ENCODE results near the gene GSTK1. TPM values are rescaled to one million over a fixed set of nuclear protein-coding genes. Genes with fewer than 3 reads are reported as not detected.
A peak's percentile ranks its signal among the peaks of the same experiment; 100 is the strongest.
"Not testable (repeated sequence)": the region's sequence is repeated elsewhere in the genome, so short reads cannot be mapped to it uniquely, and the experiment has no call there.

Gene GSTK1
- total RNA-seq, 1 experiment from 2014 or later, result 239 TPM

DNA sequence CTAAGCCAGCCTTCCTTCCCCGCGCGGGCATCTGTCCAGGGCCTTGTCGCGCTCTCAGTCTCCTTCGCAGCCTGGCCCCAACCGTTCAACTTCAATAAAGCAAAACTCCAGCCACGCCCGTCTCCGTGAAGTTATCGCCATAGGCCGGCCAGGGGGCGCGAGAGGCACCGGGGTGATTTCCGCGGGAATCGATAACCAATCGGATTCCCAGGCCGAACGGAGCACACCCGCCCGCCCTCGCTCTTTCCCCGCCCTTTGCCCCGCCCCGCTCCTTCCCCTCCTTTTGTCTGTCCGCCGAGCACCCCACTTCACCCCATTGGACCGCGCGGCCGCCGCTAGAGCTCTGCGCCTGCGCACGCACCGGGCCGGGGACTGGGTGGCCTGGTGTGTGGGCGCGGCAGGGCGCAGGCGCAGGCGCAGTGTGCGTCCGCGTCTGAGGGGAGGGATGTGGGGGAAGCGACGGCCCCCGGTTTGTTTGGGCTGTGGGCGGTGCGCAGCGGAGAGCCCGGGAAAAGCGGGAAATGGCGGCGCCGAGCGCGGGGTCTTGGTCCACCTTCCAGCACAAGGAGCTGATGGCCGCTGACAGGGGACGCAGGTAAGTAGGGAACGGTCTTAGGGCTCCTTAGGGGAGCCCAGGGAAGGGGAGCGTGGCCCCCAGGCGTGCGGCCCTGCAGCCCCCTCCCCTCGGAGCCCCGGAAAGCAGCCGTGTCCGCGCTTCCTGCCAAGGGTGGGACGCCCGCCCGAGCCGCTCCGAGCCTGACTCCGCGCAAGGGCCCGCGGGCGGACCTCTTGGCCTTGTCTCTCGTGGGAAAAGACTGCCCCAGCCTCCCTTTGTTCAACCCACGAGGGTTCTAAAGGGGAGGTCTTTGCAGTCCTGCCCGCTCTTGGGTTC is 24.9 kb downstream of the GSTK1 start, which contains the start of gene CASP2:
TSS of gene CASP2 (plus strand) at position 417 of the 892 bp plus-strand sequence. CDS start at position 522, 105 bp downstream.
- Histone ChIP-seq H3K4me2 (peak within 1 kb of the TSS; percentile 91), H3K4me3 (peak within 1 kb of the TSS; percentile 77), H3K27me3 (ENCODE audit: insufficient read depth, low read depth) (no peaks in the 10 kb centered on the region), H3K9me3 (ENCODE audit: insufficient read depth, low read depth) (no peaks in the 10 kb centered on the region; the same call in 1 of the 2 replicates), H3K9me2 (ENCODE audit: insufficient read depth) (no peaks in the 10 kb centered on the region), H3K36me3 (ENCODE audit: low read depth) (peaks cover 45% of the 10 kb centered on the region), H3K79me2 (ENCODE audit: low read depth) (peaks cover 65% of the 10 kb centered on the region), H3K4me1 (replicated peaks; ENCODE audit: insufficient read depth) (peaks cover 60% of the 10 kb centered on the region), H2AFZ (peak within 1 kb of the TSS; percentile 71), H3K27ac (peak within 1 kb of the TSS; percentile 55), H4K20me1 (ENCODE audit: insufficient read depth) (no peaks in the 10 kb centered on the region), H3F3A (ENCODE audit: insufficient read depth, low read depth) (peaks cover 38% of the 10 kb centered on the region)
- peak; percentile 90 to 98 for DNase-seq
- ChIA-PET CTCF (interaction anchor here (0.6 to 1.2 kb wide), 8 partner anchors 11 to 848 kb away, joined by 3 to 10 read pairs (median 5); partner anchors contain the start of gene GSTK1), POLR2A (ENCODE audit: unreplicated experiment) (interaction anchor here (0.6 to 1.1 kb wide), 5 partner anchors 33 to 185 kb away, joined by 3 to 12 read pairs (median 3); no protein-coding TSS in a partner anchor)
- no TSS peak for BruUV-seq (replicated peaks)
- intact Hi-C loops (cut with micrococcal nuclease; ENCODE audit: unreplicated experiment), result loop anchor here (1.0 to 2.0 kb wide), 3 partner anchors 48 to 121 kb away; partner anchors contain the start of gene EPHA1
- no peak for TF ChIP-seq EZH2 (IDR thresholded peaks at IDR 0.05; ENCODE audit: low read depth)
- TF ChIP-seq, protein P1, sequence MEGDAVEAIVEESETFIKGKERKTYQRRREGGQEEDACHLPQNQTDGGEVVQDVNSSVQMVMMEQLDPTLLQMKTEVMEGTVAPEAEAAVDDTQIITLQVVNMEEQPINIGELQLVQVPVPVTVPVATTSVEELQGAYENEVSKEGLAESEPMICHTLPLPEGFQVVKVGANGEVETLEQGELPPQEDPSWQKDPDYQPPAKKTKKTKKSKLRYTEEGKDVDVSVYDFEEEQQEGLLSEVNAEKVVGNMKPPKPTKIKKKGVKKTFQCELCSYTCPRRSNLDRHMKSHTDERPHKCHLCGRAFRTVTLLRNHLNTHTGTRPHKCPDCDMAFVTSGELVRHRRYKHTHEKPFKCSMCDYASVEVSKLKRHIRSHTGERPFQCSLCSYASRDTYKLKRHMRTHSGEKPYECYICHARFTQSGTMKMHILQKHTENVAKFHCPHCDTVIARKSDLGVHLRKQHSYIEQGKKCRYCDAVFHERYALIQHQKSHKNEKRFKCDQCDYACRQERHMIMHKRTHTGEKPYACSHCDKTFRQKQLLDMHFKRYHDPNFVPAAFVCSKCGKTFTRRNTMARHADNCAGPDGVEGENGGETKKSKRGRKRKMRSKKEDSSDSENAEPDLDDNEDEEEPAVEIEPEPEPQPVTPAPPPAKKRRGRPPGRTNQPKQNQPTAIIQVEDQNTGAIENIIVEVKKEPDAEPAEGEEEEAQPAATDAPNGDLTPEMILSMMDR (conservative IDR thresholded peaks at IDR 0.05), result no peak; the same call in 1 of the 2 replicates

DNA sequence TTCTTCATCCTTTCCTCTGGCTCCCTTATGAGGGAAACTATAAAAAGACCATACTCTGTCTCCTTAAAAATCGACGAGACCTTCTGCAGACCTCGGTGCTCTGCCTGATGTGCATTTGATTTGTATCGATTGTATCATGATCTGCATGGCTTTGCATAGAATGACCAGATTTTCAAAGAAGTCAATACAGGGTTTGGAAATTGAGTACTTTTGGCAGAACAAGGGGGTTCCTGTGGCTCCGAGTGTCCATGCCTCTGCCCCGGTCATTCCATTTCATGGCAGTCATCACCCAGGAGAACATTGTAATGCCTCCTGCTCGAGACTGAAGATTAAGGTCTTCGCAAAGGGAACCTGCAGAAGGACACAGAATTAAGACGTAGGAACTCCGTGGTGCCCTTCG is 25.6 kb downstream of the GSTK1 start:
- H3K36me3 ChIP-seq (ENCODE audit: low read depth), result peaks cover 51% of the 10 kb centered on the region
- TF ChIP-seq EZH2 (IDR thresholded peaks at IDR 0.05; ENCODE audit: low read depth), result no peak
- TF ChIP-seq, protein P1 (conservative IDR thresholded peaks at IDR 0.05), result no peak
- peak overlapping the region; percentile 71 for H2AFZ ChIP-seq
- POLR2A ChIA-PET (ENCODE audit: unreplicated experiment), result interaction anchor here (0.7 kb wide), 1 partner anchor 84 kb away, joined by 3 read pairs; no protein-coding TSS in a partner anchor
- peak overlapping the region; percentile 70 for H3K4me3 ChIP-seq
- peaks cover 53% of the 10 kb centered on the region for H3K4me1 ChIP-seq (replicated peaks; ENCODE audit: insufficient read depth)
- no peaks in the 10 kb centered on the region for H4K20me1 ChIP-seq (ENCODE audit: insufficient read depth)
- peaks cover 65% of the 10 kb centered on the region for H3K79me2 ChIP-seq (ENCODE audit: low read depth)
- CTCF ChIA-PET, result interaction anchor here (1.2 kb wide), 2 partner anchors 16 to 74 kb away, joined by 5 to 10 read pairs; no protein-coding TSS in a partner anchor
- intact Hi-C loops (cut with micrococcal nuclease; ENCODE audit: unreplicated experiment), result loop anchor here (1.0 to 2.0 kb wide), 3 partner anchors 49 to 120 kb away; partner anchors contain the start of gene EPHA1
- BruUV-seq (replicated peaks), result TSS peak; percentile 4
- peak overlapping the region; percentile 91 for H3K4me2 ChIP-seq
- peaks cover 37% of the 10 kb centered on the region for H3F3A ChIP-seq (ENCODE audit: insufficient read depth, low read depth)
- no peaks in the 10 kb centered on the region for H3K27me3 ChIP-seq (ENCODE audit: insufficient read depth, low read depth)
- no peaks in the 10 kb centered on the region; the same call in 1 of the 2 replicates for H3K9me3 ChIP-seq (ENCODE audit: insufficient read depth, low read depth)
- peak overlapping the region; percentile 55 for H3K27ac ChIP-seq
- DNase-seq, result no peak
- no peaks in the 10 kb centered on the region for H3K9me2 ChIP-seq (ENCODE audit: insufficient read depth)

DNA sequence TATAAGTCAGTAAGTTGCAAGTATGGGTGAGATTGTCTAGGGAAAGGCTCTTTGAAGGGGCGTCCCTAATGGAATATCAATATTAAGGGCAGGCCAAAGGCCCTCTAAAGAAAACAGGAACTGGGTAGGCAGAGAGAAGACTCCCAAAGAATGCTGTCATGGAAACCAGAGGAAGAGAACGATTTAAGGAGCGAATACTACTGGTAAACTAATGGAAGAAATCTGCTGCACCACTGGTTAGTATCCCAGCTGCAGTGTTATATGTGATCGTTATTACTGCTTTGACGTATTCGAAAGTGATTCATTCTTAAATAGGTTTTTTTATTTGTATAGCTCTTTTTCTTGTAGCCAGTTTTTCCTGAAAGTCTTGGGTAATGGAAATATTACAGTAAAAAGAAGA is 26.2 kb downstream of the GSTK1 start:
- POLR2A ChIA-PET (ENCODE audit: unreplicated experiment), result interaction anchor here (0.7 kb wide), 3 partner anchors 26 to 659 kb away, joined by 5 to 30 read pairs (median 27); partner anchors contain the start of gene GSTK1
- H3K79me2 ChIP-seq (ENCODE audit: low read depth), result peaks cover 69% of the 10 kb centered on the region
- H3K4me3 ChIP-seq, result peak overlapping the region; percentile 70
- BruUV-seq (replicated peaks), result no TSS peak
- no peaks in the 10 kb centered on the region; the same call in 1 of the 2 replicates for H3K9me3 ChIP-seq (ENCODE audit: insufficient read depth, low read depth)
- H3K9me2 ChIP-seq (ENCODE audit: insufficient read depth), result no peaks in the 10 kb centered on the region
- H2AFZ ChIP-seq, result peak overlapping the region; percentile 71; the same call in 1 of the 2 replicates
- DNase-seq, result no peak
- CTCF ChIA-PET, result no interaction called here
- intact Hi-C loops (cut with micrococcal nuclease; ENCODE audit: unreplicated experiment), result loop anchor here (2.0 kb wide), 1 partner anchor 119 kb away; the partner anchor contains the start of gene EPHA1
- H3K4me1 ChIP-seq (replicated peaks; ENCODE audit: insufficient read depth), result peaks cover 47% of the 10 kb centered on the region
- H3K27me3 ChIP-seq (ENCODE audit: insufficient read depth, low read depth), result no peaks in the 10 kb centered on the region
- H3K4me2 ChIP-seq, result peak overlapping the region; percentile 91
- 0 out of 2 replicates have a peak overlapping the region, but pooled peaks have one; percentile 55 for H3K27ac ChIP-seq
- peaks cover 32% of the 10 kb centered on the region for H3F3A ChIP-seq (ENCODE audit: insufficient read depth, low read depth)
- TF ChIP-seq, protein P1 (conservative IDR thresholded peaks at IDR 0.05), result no peak
- TF ChIP-seq EZH2 (IDR thresholded peaks at IDR 0.05; ENCODE audit: low read depth), result no peak
- no peaks in the 10 kb centered on the region for H4K20me1 ChIP-seq (ENCODE audit: insufficient read depth)
- peaks cover 51% of the 10 kb centered on the region for H3K36me3 ChIP-seq (ENCODE audit: low read depth)

DNA sequence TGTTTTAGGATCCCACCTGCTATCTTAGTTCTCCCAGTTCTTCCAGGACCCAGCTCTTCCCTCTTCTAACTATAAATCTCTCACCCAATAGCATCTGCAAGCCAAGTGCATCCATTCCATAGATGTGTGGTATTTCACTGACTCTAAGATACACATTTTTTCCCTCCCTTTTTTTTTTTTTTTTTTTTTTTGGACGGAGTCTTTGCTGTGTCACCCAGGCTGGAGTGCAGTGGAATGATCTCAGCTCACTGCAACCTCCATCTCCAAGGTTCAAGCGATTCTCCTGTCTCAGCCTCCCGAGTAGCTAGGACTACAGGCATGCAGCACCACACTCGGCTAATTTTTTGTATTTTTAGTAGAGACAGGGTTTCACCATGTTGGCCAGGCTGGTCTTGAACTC is 26.6 kb downstream of the GSTK1 start:
- DNase-seq; H3K27me3 ChIP-seq (ENCODE audit: insufficient read depth, low read depth); H3K9me2 ChIP-seq (ENCODE audit: insufficient read depth); H4K20me1 ChIP-seq (ENCODE audit: insufficient read depth); H3K9me3 ChIP-seq (ENCODE audit: insufficient read depth, low read depth); H2AFZ ChIP-seq; CTCF ChIA-PET; BruUV-seq (replicated peaks): not testable (repeated sequence)
- intact Hi-C loops (cut with micrococcal nuclease; ENCODE audit: unreplicated experiment), result loop anchor here (2.0 kb wide), 1 partner anchor 119 kb away; the partner anchor contains the start of gene EPHA1
- Histone ChIP-seq H3K27ac (0 out of 2 replicates have a peak overlapping the region, but pooled peaks have one; percentile 55), H3K4me1 (replicated peaks; ENCODE audit: insufficient read depth) (peaks cover 45% of the 10 kb centered on the region), H3F3A (ENCODE audit: insufficient read depth, low read depth) (peaks cover 28% of the 10 kb centered on the region), H3K4me2 (peak overlapping the region; percentile 91), H3K36me3 (ENCODE audit: low read depth) (peaks cover 51% of the 10 kb centered on the region), H3K79me2 (ENCODE audit: low read depth) (peaks cover 70% of the 10 kb centered on the region), H3K4me3 (peak overlapping the region; percentile 70; the same call in 1 of the 2 replicates)
- POLR2A ChIA-PET (ENCODE audit: unreplicated experiment), result interaction anchor here (0.7 kb wide), 4 partner anchors 19 to 659 kb away, joined by 5 to 35 read pairs (median 28); partner anchors contain the start of gene GSTK1

Measured in PC-9 (cell line).